Effector CD8-positive, alpha-beta T cell (primary cell): Measurements from ENCODE around the gene SDC3.

Experiments used
- DNase-seq: peaks from one replicate; lab custom pipeline; 2025; lab: John Stamatoyannopoulos, UW

The SDC3 gene

DNA sequence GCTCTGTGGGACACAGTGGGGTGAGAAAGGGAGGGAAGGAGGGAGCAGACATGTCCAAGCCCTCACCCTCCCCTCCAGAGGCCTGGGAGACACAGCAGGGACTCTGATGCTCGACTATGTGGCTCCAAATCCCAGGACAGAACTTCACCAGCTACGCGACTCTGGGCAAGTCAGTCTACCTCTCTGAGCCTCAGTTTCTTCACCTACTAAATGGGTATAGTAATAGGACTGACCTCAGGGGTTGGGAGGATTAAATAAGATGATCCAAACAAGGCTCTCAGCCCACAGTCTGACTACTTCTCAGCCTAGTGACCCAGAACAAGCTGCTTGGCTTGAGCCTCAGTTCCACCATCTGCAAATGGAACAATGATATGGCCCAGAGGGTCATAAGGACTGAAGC, 19.6 kb downstream of the SDC3 start:
- no peak for DNase-seq

GRCh38 chr1:30888391-30888790, 20.2 kb downstream of the SDC3 start:
- no peak for DNase-seq

GRCh38 chr1:30887485-30888315, 20.9 kb downstream of the SDC3 start:
- no peak for DNase-seq

GRCh38 chr1:30886710-30887428, 21.7 kb downstream of the SDC3 start:
- no peak for DNase-seq

DNA sequence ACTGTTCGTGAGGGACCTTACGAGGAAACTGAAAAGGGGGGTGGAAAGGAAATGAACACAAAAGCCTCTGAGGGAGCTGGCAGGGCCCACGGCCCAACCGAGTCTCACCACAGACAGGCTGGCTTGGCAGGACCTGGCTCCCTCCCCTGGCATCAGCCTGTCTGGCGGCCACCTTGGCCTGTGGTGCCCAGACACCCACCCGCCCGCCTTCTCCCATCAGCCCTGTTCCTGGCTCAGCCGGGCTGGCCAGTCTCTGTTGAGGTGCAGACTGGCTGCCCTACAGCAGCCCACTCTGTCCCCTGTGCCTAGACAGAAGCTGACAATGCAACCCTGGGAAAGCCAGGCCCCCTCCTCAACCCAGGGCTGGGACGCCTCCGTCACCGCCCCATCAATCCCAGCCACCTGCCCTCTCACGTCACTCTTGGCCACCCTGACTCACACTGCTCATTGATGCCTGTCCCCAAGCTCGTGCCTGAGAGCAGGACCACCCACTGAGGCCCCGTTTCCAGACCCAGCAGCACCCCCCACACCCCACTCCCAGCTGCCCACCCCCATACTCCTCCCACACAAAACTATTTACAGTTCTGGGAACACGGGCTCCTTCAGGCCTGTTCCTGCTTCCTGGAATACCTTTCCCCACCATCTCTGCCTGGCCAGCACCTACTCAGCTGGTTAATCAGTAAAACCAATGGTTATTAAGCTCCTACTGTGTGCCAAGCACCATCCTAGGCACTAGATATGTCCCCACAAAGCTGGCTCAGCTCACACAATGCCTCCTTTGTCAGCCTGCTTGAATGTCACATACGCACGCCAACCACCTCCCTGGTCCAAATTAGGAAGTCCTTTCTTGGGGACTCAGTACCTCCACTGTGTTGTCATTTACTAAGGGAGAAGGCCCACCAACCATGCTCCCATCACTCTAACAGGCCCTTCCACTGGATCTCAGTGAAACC, 22.7 kb downstream of the SDC3 start:
- no peak for DNase-seq

DNA sequence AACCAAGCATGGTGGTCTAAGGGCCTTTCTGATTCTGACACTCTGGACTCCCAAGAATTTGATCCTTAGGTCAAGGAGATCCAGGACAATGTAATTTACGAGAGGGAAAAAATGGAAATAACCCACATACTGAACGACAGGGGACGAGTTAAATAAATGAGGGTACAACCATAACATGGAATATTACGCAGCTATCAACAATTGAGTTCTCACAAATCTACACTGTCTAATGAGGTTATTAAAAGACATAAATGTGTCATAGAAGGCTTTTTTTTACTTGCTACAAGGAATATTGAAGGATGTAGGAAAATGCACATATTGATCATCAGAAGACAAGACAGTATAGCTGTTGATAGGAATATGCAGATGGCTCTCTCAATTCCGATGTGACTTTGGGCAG, 23.8 kb downstream of the SDC3 start:
- no peak for DNase-seq

DNA sequence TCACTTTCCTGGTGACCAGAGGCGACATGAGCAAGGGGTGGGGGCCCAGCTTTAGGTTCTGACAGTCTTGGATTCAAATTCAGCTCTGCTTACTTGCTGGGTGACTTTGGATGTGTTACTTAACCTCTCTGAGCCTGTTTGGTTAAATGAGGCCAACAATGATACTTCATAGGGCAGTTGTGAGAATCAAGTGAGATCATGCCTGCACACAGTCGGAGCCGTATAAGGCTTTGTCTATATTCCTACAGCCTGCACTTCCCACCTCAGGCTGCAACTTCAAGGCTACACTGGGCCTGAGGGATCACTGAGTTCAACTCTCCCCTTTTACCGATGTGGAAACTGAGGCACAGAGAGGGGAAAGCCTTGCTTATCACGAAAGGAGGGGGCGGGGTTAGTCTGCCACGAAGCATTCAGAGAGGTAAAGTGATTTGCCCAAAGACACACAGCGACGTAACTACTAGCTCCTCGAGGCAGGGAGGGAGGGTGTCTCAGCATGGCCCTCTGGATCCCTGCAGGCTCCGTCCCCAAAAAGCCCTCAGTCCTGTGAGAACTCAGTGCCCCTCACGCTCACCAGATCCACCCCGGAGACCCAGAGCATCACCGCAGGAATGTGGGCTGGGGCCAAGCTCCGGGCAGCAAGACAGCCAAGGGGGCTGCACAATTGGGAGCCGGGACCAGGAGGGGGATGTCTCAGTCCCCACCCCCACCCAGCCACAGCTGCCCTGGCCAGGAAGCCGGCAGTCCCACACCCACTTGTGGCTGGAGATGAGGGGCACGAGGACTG, 25.0 kb downstream of the SDC3 start:
- no peak for DNase-seq

GRCh38 chr1:30882678-30883388, 25.7 kb downstream of the SDC3 start:
- no peak for DNase-seq

DNA sequence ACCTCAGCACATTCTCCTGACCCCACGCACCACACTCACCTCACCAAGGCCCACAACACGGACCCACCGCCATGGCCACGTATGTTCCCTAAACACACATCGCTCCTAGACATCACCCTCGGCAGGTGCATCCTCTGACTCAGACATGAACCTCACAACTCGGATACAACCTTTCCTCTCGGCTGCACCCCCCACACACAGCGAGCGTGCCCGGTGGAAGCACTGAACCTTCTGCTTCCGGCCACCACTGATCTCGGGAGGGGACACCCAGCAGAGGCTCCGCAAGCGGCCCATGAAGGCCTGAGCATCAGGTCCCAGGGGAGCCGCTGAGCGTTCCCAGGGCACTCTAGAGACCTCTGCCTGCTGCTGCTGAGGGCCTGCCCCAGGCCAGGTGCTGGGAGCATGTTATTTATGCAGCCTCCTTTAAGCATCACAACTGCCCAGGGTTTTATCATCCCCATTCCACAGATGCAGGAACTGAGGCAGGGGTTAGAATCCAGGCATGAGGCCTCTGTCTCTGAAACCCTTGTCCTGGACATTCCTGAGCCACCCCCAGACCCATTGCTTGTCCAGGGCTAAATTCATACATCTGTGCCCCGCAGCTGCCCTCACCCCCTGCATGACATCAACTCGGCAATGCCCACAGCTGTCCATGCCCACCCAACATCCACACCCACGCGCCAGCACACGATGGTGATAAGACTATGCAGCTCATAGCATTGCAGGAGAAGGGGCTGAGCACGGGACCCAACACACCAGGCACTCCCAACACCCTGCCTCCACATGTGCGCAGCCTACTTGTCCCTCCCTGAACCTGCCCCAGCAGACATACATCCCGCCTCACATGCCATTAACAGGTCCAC, 27.0 kb downstream of the SDC3 start:
- DNase-seq, result no peak

DNA sequence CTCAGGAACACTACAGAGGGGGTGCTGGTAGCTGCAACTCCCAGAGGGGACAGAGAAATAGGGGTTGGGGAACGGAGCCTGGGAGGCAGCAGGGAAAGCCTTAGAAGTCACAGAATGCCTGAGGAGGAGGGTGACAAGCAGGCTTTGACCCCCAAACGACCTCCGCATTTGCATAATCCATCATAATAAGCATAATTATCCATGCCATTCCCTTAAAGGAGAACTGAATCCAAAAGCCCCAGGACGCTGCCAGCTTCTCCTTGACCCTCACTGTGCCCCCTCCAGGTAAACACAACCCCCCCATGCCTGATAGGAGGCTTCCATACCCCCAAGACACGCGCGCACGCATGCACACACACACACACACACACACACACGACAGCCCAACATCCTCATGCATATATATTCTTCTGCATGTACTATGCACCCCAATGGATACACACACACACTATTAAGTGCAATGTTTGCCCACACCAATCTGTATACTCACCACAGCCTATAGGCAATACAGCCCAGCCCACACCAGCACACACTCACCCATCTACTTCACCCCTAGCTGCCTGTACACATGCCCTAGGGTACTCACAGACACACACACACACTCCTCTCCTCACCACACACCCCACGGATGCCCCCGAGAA, 27.8 kb downstream of the SDC3 start:
- no peak for DNase-seq

DNA sequence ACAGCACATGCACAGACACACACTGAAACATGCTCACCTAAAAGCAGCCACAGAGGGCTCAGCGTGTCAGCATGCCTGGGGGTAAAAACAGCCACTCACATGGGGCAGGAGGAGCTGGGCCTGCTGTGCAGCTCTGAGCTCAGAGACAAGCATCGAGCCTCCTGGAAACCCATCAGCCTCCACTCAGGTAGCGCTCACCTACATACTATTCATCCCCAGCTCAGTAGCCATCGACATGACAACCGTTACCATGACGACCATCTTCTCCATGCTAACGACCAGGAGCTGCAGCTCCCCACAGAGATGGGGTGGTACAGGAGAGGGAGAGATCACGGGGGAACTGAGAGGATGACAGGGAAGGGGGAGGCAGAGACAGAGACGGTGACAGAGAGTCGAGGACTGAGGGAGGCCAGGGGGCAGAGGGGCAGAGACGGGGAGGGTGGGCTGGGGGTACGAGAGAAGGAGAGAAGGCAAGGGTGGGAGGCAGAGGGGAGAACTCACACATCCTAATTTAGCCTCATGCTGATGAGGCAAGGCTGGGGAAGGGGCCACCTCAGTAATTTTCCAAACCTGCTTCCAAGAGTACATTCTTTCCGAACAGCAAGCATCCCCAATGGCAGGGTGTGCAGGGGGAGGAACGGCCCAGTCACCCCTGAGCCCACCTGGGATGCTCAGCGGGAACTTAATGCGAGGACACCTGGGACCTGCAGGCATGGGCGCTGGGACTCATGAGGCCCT, 28.4 kb downstream of the SDC3 start:
- DNase-seq, result no peak

DNA sequence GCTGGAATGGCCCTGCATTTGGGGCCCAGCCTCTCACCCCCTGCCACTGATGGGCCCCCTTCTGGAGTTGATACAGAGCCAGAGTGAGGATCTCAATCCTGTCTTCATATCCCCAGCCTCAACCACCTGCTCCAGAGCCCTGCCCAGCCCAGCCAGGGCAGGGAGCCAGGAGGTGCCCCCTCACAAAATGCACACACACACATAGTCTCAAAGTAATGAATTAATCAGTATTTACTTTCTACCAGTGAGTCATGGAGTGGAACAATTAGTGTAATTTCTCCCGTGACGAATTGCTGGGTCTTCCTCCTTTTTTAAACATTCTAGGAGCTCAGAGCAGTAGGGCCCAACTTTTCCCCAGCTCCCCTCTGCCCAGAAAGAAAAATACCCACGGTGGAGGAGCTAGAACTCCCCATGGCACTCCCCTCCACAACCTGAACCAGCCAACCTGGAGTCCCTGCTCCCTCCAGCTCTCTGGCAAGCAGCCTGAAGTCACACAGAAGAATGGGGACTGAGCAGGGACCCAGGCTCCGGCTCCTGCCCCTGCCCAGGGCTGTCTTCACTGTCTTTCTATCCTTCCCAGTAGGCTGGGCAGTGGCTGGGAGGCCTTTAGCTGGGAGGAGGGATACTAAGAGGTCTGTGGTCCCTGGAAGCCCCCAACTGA, 29.3 kb downstream of the SDC3 start:
- DNase-seq, result no peak

DNA sequence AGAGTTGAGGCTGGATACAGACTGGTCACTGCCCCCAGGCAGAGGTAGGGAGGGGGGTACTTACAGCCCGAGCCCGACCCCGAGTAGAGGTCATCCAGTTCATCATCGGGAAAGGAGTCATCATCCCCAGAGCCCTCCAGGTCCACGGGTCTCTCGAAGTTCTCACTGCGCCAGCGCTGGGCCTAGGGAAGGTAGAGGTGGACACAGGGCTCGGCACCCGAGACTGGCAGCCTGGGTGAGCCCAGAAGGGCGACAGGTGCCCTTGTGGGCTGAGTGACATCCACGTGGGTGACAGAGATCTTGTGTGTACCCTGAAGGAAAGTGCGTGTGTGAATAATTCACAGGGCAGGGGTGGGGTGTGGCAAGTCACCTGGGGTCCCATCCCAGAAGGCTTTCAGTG, 30.0 kb downstream of the SDC3 start:
- no peak for DNase-seq

- DNase-seq, result no peak
Observed at GRCh38 chr1:30878016-30878415, 30.5 kb downstream of the SDC3 start.

GRCh38 chr1:30877205-30877912, 31.2 kb downstream of the SDC3 start:
- no peak for DNase-seq

DNA sequence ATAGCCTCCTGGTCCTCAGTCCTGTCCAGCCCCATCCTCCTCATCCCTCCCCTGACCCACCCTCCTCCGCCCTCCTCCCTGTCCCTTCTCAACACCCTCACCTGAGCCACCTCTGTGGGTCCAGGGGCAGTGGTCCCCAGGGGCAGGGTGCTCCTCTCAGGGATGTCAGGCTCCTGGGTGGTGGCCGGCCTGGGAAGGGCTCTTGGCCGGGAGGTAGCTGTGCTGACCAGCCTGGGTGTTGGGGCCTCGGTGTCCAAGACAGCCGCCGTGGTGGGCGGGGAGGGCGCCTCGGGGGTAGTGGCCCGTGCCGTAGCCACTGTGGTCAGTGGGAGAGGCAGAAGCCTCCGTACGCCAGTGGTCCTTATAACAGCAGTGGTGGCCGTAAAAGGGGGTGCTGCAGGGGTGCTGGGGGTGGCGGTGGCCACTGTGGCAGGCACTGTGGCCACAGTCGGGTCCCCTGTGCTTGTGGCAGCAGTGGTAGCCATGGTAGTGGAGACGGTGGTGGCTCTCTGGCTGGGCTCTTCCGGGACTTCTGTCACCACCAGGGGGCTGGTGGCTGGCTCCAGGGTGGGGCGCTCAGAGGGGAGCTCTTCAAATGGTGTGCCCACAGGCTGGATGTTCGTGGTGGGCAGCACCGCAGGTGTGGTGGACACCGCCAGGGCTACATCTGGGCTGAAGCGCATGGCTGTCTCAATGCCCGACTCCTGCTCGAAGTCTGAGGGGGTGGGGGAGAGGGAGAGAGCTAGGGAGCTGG, 31.9 kb downstream of the SDC3 start:
- DNase-seq, result no peak

GRCh38 chr1:30875916-30876315, 32.6 kb downstream of the SDC3 start:
- DNase-seq, result no peak
